ENCODE measurements around the gene TACR2.

Gene TACR2

DNA sequence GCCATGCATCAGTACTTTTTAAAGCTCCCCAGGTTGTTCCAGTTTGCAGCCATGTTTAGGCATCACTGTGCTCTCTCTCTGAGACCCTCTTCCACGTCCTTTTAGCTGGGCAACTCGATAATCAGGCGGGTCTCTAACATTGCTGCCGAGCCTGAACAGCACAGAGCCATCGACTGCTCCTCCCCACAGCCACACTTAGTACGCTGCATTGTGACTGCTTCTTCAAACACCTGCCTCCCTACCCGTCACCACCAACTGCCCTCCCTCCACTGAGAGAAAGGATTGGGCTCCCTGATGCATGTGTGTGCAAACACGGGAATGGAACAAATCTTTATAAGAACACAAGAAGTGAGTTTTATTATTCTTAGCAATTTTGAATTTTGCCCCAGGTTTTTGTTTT, 11.4 kb upstream of the TACR2 start:
- Histone ChIP-seq H3K4me1 (ENCODE audit: control insufficient read depth in 2 of 2, insufficient read depth in 1 of 2, low read depth in 1 of 2, low read length in 2 of 2) (no peaks in the 10 kb centered on the region), H2BK15ac (ENCODE audit: low read length) (no peak overlapping the region), H3K4ac (ENCODE audit: low read length) (no peak overlapping the region), H2BK5ac (ENCODE audit: low read length) (no peak overlapping the region), H4K91ac (ENCODE audit: low read depth, low read length, poor library complexity) (no peak overlapping the region), H2AFZ (ENCODE audit: low read length) (no peak overlapping the region), H2BK120ac (ENCODE audit: low read depth, low read length) (no peak overlapping the region), H3K79me1 (ENCODE audit: low read depth, low read length) (no peaks in the 10 kb centered on the region), H3K36me3 (replicated peaks in 1 of 2; ENCODE audit: control insufficient read depth in 2 of 2, insufficient read depth in 2 of 2, low read length in 2 of 2) (no peaks in the 10 kb centered on the region), H3K14ac (ENCODE audit: low read length) (no peak overlapping the region), H3K9ac (ENCODE audit: low read depth, low read length, poor library complexity) (no peak overlapping the region), H3K27ac (replicated peaks; ENCODE audit: low read length) (no peak overlapping the region), H3K9me3 (replicated peaks in 1 of 2; ENCODE audit: control insufficient read depth in 2 of 2, insufficient read depth in 1 of 2, low read depth in 1 of 2, low read length in 2 of 2) (no peaks in the 10 kb centered on the region), H4K8ac (ENCODE audit: low read depth, low read length) (no peak overlapping the region), H2BK12ac (ENCODE audit: low read length) (no peak overlapping the region), H3K18ac (ENCODE audit: low read length) (no peak overlapping the region), H2AK5ac (ENCODE audit: low read depth, low read length) (no peak overlapping the region), H3K27me3 (ENCODE audit: control insufficient read depth in 3 of 3, insufficient read depth in 3 of 3, low read depth in 1 of 3, low read length in 3 of 3) (peaks cover 0 to 3% (median 0%) of the 10 kb centered on the region in 3 experiments), H3K4me2 (ENCODE audit: insufficient read depth, low read length, poor library complexity, severe bottlenecking) (no peak overlapping the region), H3K4me3 (ENCODE audit: low read length in 2 of 2) (no peak overlapping the region), H3K23ac (ENCODE audit: low read depth, low read length, poor library complexity) (no peak overlapping the region)
- WGBS, 2 donors (ENCODE audit: extremely low coverage in 2 of 2, insufficient read length in 2 of 2, insufficient replicate concordance in 1 of 2), result no CpG with 5 or more reads among the region's 8 CpGs
- no peak for DNase-seq (ENCODE audit: low spot score)

DNA sequence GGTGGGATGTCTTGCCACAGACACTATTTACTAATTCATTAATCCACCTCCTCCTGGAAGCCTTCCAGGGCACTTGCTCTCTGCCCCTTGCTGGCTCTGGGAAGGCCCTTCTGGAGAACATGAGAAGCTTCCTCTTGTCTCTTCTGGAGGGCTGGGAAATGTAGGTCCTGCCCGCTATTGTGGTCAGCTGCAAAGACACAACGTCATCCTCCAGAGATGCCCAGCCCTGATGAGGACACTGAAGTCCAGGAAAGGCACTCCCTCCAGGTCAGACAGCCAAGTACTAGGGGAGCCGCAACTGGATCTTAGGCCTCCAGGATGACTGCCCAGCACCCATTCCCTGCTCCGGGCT, 9.6 kb upstream of the TACR2 start:
- Histone ChIP-seq H2BK5ac (ENCODE audit: low read length) (no peak overlapping the region), H3K23ac (ENCODE audit: low read depth, low read length, poor library complexity) (peak overlapping the region; percentile 88), H3K9ac (ENCODE audit: low read depth, low read length, poor library complexity) (no peak overlapping the region), H3K27ac (replicated peaks; ENCODE audit: low read length) (no peak overlapping the region), H4K8ac (ENCODE audit: low read depth, low read length) (no peak overlapping the region), H2AK5ac (ENCODE audit: low read depth, low read length) (no peak overlapping the region), H2BK120ac (ENCODE audit: low read depth, low read length) (no peak overlapping the region), H3K79me1 (ENCODE audit: low read depth, low read length) (no peaks in the 10 kb centered on the region), H3K27me3 (ENCODE audit: control insufficient read depth in 3 of 3, insufficient read depth in 3 of 3, low read depth in 1 of 3, low read length in 3 of 3) (peaks cover 0 to 5% (median 0%) of the 10 kb centered on the region in 3 experiments), H3K4me1 (ENCODE audit: control insufficient read depth in 2 of 2, insufficient read depth in 1 of 2, low read depth in 1 of 2, low read length in 2 of 2) (no peaks in the 10 kb centered on the region), H3K4me2 (ENCODE audit: insufficient read depth, low read length, poor library complexity, severe bottlenecking) (no peak overlapping the region), H3K4ac (ENCODE audit: low read length) (no peak overlapping the region), H2BK15ac (ENCODE audit: low read length) (no peak overlapping the region), H3K36me3 (replicated peaks in 1 of 2; ENCODE audit: control insufficient read depth in 2 of 2, insufficient read depth in 2 of 2, low read length in 2 of 2) (no peaks in the 10 kb centered on the region), H3K18ac (ENCODE audit: low read length) (no peak overlapping the region), H3K9me3 (replicated peaks in 1 of 2; ENCODE audit: control insufficient read depth in 2 of 2, insufficient read depth in 1 of 2, low read depth in 1 of 2, low read length in 2 of 2) (no peaks in the 10 kb centered on the region), H2AFZ (ENCODE audit: low read length) (no peak overlapping the region), H3K14ac (ENCODE audit: low read length) (no peak overlapping the region), H4K91ac (ENCODE audit: low read depth, low read length, poor library complexity) (no peak overlapping the region), H3K4me3 (ENCODE audit: low read length in 2 of 2) (no peak overlapping the region), H2BK12ac (ENCODE audit: low read length) (no peak overlapping the region)
- no peak for DNase-seq (ENCODE audit: low spot score)
- WGBS, 2 donors (ENCODE audit: extremely low coverage in 2 of 2, insufficient read length in 2 of 2, insufficient replicate concordance in 1 of 2), result no CpG with 5 or more reads among the region's 4 CpGs

DNA sequence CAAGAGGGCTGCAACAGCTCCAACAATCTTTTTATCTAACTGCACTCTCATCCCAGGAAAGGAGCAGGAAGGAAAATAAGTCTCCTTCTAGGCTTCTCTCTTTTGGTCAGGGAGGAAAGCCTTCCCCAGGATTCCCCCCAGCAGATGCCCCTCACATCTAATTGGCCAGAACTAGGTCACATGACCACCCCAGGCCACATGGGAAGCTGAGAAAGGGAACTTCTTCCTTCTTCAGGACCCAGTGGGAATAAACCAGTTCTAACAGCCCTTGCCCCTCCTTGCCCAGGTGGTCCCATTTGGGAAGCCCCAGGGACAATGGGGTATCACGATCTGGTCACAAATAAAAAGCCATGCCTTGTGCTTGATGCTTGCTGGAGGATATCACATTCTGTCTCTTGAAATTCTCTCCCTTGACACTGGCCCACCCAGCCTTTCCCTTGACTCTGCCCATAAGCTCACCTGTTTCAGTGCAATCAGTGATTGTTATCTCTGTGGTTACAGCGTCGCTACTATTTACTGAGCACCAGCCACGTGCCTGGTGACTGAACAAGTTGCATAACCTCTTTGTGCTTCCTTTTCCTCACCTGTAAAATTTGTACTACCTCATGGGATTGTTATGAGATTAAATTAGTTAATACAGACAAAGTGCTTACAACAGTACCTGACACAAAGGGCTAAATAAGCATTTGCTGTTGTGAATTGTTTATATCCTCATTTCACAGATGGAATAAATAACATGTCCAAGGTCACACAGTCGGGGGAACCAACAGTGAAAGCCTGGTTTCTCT, 9.0 kb upstream of the TACR2 start:
- no peak overlapping the region for H2AK5ac ChIP-seq (ENCODE audit: low read depth, low read length)
- H3K23ac ChIP-seq (ENCODE audit: low read depth, low read length, poor library complexity), result no peak overlapping the region
- no peak overlapping the region for H3K4me3 ChIP-seq (ENCODE audit: low read length in 2 of 2)
- H2BK5ac ChIP-seq (ENCODE audit: low read length), result no peak overlapping the region
- H2BK120ac ChIP-seq (ENCODE audit: low read depth, low read length), result no peak overlapping the region
- H3K9ac ChIP-seq (ENCODE audit: low read depth, low read length, poor library complexity), result no peak overlapping the region
- no peaks in the 10 kb centered on the region for H3K9me3 ChIP-seq (replicated peaks in 1 of 2; ENCODE audit: control insufficient read depth in 2 of 2, insufficient read depth in 1 of 2, low read depth in 1 of 2, low read length in 2 of 2)
- H3K4me2 ChIP-seq (ENCODE audit: insufficient read depth, low read length, poor library complexity, severe bottlenecking), result no peak overlapping the region
- no peak overlapping the region for H2AFZ ChIP-seq (ENCODE audit: low read length)
- H3K4ac ChIP-seq (ENCODE audit: low read length), result no peak overlapping the region
- H4K8ac ChIP-seq (ENCODE audit: low read depth, low read length), result no peak overlapping the region
- H3K27ac ChIP-seq (replicated peaks; ENCODE audit: low read length), result no peak overlapping the region
- DNase-seq (ENCODE audit: low spot score), result no peak
- H3K27me3 ChIP-seq (ENCODE audit: control insufficient read depth in 3 of 3, insufficient read depth in 3 of 3, low read depth in 1 of 3, low read length in 3 of 3), result peaks cover 0 to 5% (median 0%) of the 10 kb centered on the region in 3 experiments
- H3K79me1 ChIP-seq (ENCODE audit: low read depth, low read length), result no peaks in the 10 kb centered on the region
- no peak overlapping the region for H2BK15ac ChIP-seq (ENCODE audit: low read length)
- no peaks in the 10 kb centered on the region for H3K4me1 ChIP-seq (ENCODE audit: control insufficient read depth in 2 of 2, insufficient read depth in 1 of 2, low read depth in 1 of 2, low read length in 2 of 2)
- no CpG with 5 or more reads among the region's 5 CpGs for WGBS, 2 donors (ENCODE audit: extremely low coverage in 2 of 2, insufficient read length in 2 of 2, insufficient replicate concordance in 1 of 2)
- no peak overlapping the region for H3K14ac ChIP-seq (ENCODE audit: low read length)
- H3K18ac ChIP-seq (ENCODE audit: low read length), result no peak overlapping the region
- no peak overlapping the region for H2BK12ac ChIP-seq (ENCODE audit: low read length)
- H4K91ac ChIP-seq (ENCODE audit: low read depth, low read length, poor library complexity), result no peak overlapping the region
- no peaks in the 10 kb centered on the region for H3K36me3 ChIP-seq (replicated peaks in 1 of 2; ENCODE audit: control insufficient read depth in 2 of 2, insufficient read depth in 2 of 2, low read length in 2 of 2)

DNA sequence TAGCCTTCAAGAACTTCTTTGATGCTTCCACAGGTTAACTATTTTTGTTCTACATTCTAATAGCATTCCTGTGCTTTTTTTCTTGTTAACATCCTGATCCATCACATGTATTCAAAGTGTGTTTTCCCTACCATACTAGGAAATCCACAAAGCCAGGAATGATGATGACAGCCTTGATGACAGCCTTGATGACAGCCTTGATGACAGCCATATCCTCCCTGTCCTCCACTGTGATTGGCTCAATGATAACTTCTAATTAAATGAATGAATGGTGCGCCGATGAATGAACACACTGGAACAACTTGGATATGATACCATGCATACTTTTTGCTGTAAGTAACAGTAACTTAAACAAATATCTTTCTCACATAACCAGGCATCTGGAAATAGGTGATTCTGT, 8.3 kb upstream of the TACR2 start:
- H2BK12ac ChIP-seq (ENCODE audit: low read length), result no peak overlapping the region
- no peak overlapping the region for H2AFZ ChIP-seq (ENCODE audit: low read length)
- no peak overlapping the region for H2BK15ac ChIP-seq (ENCODE audit: low read length)
- DNase-seq (ENCODE audit: low spot score), result no peak
- H3K79me1 ChIP-seq (ENCODE audit: low read depth, low read length), result no peaks in the 10 kb centered on the region
- no peak overlapping the region for H3K9ac ChIP-seq (ENCODE audit: low read depth, low read length, poor library complexity)
- H3K4me1 ChIP-seq (ENCODE audit: control insufficient read depth in 2 of 2, insufficient read depth in 1 of 2, low read depth in 1 of 2, low read length in 2 of 2), result no peaks in the 10 kb centered on the region
- no peak overlapping the region for H3K4ac ChIP-seq (ENCODE audit: low read length)
- H3K9me3 ChIP-seq (replicated peaks in 1 of 2; ENCODE audit: control insufficient read depth in 2 of 2, insufficient read depth in 1 of 2, low read depth in 1 of 2, low read length in 2 of 2), result no peaks in the 10 kb centered on the region
- no peak overlapping the region for H3K18ac ChIP-seq (ENCODE audit: low read length)
- no peak overlapping the region for H3K23ac ChIP-seq (ENCODE audit: low read depth, low read length, poor library complexity)
- no peak overlapping the region for H4K91ac ChIP-seq (ENCODE audit: low read depth, low read length, poor library complexity)
- H3K14ac ChIP-seq (ENCODE audit: low read length), result no peak overlapping the region
- no peak overlapping the region for H3K4me2 ChIP-seq (ENCODE audit: insufficient read depth, low read length, poor library complexity, severe bottlenecking)
- no peak overlapping the region for H2BK5ac ChIP-seq (ENCODE audit: low read length)
- H3K27me3 ChIP-seq (ENCODE audit: control insufficient read depth in 3 of 3, insufficient read depth in 3 of 3, low read depth in 1 of 3, low read length in 3 of 3), result peaks cover 0 to 6% (median 0%) of the 10 kb centered on the region in 3 experiments
- no peak overlapping the region for H3K4me3 ChIP-seq (ENCODE audit: low read length in 2 of 2)
- H4K8ac ChIP-seq (ENCODE audit: low read depth, low read length), result no peak overlapping the region
- H2BK120ac ChIP-seq (ENCODE audit: low read depth, low read length), result no peak overlapping the region
- WGBS, 2 donors (ENCODE audit: extremely low coverage in 2 of 2, insufficient read length in 2 of 2, insufficient replicate concordance in 1 of 2), result no CpG with 5 or more reads among the region's 2 CpGs
- H3K36me3 ChIP-seq (replicated peaks in 1 of 2; ENCODE audit: control insufficient read depth in 2 of 2, insufficient read depth in 2 of 2, low read length in 2 of 2), result no peaks in the 10 kb centered on the region
- no peak overlapping the region for H3K27ac ChIP-seq (replicated peaks; ENCODE audit: low read length)
- H2AK5ac ChIP-seq (ENCODE audit: low read depth, low read length), result no peak overlapping the region
